Measurements from ENCODE around the gene RHOV.

Gene RHOV

DNA sequence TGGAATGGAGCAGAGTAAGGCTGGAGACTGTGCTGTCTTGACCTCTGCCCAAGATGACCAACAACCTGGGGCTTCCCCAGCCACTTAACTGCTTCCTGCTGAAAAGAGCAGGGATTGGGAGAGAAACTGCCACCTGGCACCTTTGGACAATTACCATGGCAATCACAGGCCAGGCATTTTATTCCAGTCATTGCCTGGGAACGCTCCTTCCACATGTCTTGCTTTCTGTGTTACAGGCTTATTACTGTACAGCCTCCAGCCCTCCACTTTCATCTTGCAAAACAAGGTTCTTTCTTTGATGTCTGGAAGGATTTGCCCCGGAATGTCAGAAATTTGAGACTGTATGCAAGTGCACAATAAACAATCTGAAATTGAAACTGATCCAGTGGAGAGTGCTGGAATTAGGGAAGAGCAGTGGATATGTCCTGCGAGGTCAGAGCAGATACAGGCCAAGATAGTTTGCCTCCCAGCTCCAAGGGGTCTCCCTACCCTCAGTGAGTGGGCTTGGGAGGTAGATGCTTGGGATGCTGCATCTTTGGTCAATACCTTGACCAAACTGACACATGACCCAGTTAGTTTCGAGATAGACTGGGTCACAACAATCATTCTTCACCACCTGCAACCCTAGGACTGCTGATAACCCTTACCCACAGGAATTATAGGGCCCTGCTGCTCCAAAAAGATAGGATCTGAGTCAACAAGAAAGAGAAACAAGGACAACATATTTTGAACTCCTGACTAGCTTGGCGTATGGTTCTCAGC lies 48.2 kb downstream of the RHOV start:
- H3K4me1 ChIP-seq (ENCODE audit: control insufficient read depth, low read length) = no peaks in the 10 kb centered on the region
- no peak overlapping the region for H3K27ac ChIP-seq (ENCODE audit: low read depth, low read length)
- peaks cover 15% of the 10 kb centered on the region for H3K27me3 ChIP-seq (ENCODE audit: control insufficient read depth, low read length)
- no peaks in the 10 kb centered on the region for H3K36me3 ChIP-seq (ENCODE audit: control insufficient read depth, low read length)
- H3K4me2 ChIP-seq (ENCODE audit: low read length) = no peak overlapping the region
- H4K20me1 ChIP-seq (ENCODE audit: control insufficient read depth, insufficient read depth, low read depth, low read length) = no peaks in the 10 kb centered on the region
- TF ChIP-seq CTCF (IDR thresholded peaks at IDR 0.05; ENCODE audit: low read depth, low read length, poor library complexity, severe bottlenecking) (no peak), EZH2phosphoT487 (IDR thresholded peaks at IDR 0.05; ENCODE audit: borderline replicate concordance, low read length) (no peak)
- H3F3A ChIP-seq (ENCODE audit: control insufficient read depth, insufficient read depth) = no peaks in the 10 kb centered on the region
- H3K79me2 ChIP-seq (ENCODE audit: control insufficient read depth, low read length) = no peaks in the 10 kb centered on the region
- no peaks in the 10 kb centered on the region for H3K9me2 ChIP-seq (replicated peaks; ENCODE audit: control insufficient read depth, low read length)
- no peaks in the 10 kb centered on the region for H3K9me3 ChIP-seq (ENCODE audit: control insufficient read depth, insufficient read depth, low read length)
- no peak overlapping the region for H3K4me3 ChIP-seq (ENCODE audit: low read length)

DNA sequence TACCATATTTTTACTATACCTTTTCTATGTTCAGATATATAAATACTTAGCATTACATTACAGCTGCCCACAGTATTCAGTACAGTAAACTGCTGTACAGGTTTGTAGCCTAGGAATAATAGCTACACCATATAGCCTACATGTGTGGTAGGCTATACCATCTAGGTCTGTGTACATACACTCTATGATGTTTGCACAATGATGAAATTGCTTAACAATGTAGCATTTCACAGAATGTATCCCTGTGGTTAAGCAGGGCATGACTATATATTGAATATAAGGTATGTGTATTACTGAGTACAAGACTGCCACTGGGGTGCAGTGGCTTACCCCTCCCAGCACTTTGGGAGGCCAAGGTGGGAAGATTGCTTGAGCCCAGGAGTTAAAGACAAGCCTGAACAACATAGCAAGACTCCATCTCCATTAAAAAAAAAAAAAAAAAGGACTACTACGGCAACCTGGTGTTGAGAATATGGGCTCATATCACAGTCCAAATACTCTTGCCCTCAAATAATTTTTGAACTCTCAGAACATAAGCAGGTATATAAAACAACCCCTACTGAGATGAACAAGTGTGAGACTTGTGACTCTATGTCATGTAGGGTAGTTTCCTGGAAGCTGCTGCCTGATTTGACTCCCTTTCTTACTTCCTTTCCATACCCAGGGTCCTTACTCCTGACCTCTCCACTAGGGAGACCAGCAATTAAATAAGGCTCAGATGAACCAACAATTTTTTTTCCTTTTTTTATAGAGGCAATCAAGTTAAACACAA lies 50.3 kb downstream of the RHOV start:
- H3K79me2 ChIP-seq (ENCODE audit: control insufficient read depth, low read length) = no peaks in the 10 kb centered on the region
- H3K27me3 ChIP-seq (ENCODE audit: control insufficient read depth, low read length) = peaks cover 15% of the 10 kb centered on the region
- H4K20me1 ChIP-seq (ENCODE audit: control insufficient read depth, insufficient read depth, low read depth, low read length) = no peaks in the 10 kb centered on the region
- H3K9me3 ChIP-seq (ENCODE audit: control insufficient read depth, insufficient read depth, low read length) = no peaks in the 10 kb centered on the region
- H3K4me2 ChIP-seq (ENCODE audit: low read length) = no peak overlapping the region
- H3K27ac ChIP-seq (ENCODE audit: low read depth, low read length) = no peak overlapping the region
- no peaks in the 10 kb centered on the region for H3K36me3 ChIP-seq (ENCODE audit: control insufficient read depth, low read length)
- H3F3A ChIP-seq (ENCODE audit: control insufficient read depth, insufficient read depth) = no peaks in the 10 kb centered on the region
- no peaks in the 10 kb centered on the region for H3K4me1 ChIP-seq (ENCODE audit: control insufficient read depth, low read length)
- TF ChIP-seq EZH2phosphoT487 (IDR thresholded peaks at IDR 0.05; ENCODE audit: borderline replicate concordance, low read length) (no peak), CTCF (IDR thresholded peaks at IDR 0.05; ENCODE audit: low read depth, low read length, poor library complexity, severe bottlenecking) (no peak)
- H3K4me3 ChIP-seq (ENCODE audit: low read length) = no peak overlapping the region
- no peaks in the 10 kb centered on the region for H3K9me2 ChIP-seq (replicated peaks; ENCODE audit: control insufficient read depth, low read length)
